HG03354 (cell line): ENCODE data around the gene EEF1E1.
"Not testable (repeated sequence)": the region's sequence is repeated elsewhere in the genome, so short reads cannot be mapped to it uniquely, and the experiment has no call there.

Experiments
- ATAC-seq: cut with Tn5 transposase; IDR thresholded peaks from one replicate; pipeline ENCODE4 v1.9.1; 2021; ENCODE audit warnings: mild to moderate bottlenecking; ENCODE audit not compliant: unreplicated experiment, poor library complexity, severe bottlenecking

The EEF1E1 gene

DNA sequence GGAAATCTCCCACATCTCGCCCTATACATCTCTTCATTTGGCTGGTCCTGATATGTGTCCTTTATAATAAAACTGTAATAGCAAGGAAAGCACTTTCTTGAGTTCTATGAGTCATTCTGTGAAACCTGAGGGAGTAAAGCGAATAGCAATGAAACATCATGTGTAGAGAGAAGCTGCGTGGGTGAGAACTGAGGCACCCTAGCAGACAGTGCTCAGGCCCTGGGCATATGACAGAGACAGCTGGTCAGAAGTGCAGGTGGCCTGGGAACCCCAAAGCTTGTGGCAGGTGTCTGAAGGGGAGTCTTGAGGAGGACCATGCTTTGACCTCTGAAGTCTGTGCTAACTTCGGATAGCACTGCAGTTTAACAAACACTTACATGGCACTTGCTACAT, 36.8 kb downstream of the EEF1E1 start:
- ATAC-seq, result peak; percentile 23

GRCh38 chr6:8064638-8065518, 37.5 kb downstream of the EEF1E1 start:
- no peak for ATAC-seq

DNA sequence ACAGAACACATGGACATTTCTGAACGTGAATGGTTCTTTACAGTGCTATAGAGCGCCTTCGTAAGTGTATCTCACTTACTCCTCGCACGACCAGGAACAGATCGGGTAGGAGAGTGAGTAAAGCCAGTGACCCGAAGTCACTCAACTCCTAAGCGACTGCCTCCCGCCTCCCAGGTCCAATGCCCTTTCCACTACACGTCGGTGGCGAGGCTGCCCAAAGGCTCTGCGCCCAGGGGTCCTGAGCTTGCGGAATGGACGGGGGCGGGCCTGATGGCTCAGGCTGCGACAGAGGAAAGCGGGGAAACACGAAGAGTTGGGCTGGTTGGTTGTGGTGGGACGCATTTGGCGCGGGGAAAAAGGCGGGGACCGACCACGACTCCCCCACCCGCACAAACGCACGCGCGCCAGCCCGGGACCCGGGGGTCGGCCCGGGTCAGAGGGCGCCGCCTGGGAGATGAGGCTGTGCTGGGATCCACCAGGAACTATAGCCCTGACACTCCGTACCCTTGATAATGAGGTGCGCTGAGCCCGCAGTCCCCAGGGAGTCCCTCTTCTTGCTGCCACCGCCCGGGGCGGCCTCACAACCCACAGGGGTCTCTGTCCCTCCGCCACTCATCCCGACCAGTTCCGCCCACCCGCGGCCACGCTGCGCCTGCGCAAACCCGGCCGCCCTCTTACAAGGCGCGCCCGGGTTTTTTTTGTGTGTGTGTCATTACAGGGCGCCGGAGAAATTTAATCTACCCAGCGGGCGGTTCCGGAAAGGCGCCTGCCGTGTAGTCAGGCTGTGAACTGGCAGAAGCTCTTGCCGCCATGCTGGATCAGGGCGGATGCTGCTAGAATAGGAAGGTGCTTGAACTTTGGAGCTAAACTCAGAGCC, 38.3 kb downstream of the EEF1E1 start, which contains the start of gene BLOC1S5:
BLOC1S5 (minus strand) TSS at position 629 of the 877 bp plus-strand sequence; CDS start at position 616, 13 bp downstream.
- peak; percentile 92 for ATAC-seq

DNA sequence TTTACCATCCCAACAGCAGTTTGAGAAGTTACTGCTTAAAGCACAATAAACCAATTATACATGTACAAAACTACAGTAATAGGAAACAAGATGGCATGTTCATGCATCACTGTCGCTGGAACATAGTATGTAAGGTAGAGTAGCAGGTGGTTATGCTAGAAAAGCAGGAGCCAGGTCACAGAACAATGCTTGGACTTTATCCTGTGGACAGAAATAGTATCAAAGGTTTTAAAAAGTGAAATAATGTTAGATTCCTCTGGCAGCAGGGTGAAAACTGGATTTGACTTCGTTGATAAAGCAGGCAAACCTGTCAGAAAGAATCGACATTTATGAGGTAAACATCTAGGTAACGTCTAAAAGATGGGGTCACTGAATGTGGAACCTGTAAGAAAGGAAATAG, 40.6 kb downstream of the EEF1E1 start:
- no peak for ATAC-seq

- ATAC-seq, result no peak
Measured at GRCh38 chr6:8060346-8060745, 42.0 kb downstream of the EEF1E1 start.

DNA sequence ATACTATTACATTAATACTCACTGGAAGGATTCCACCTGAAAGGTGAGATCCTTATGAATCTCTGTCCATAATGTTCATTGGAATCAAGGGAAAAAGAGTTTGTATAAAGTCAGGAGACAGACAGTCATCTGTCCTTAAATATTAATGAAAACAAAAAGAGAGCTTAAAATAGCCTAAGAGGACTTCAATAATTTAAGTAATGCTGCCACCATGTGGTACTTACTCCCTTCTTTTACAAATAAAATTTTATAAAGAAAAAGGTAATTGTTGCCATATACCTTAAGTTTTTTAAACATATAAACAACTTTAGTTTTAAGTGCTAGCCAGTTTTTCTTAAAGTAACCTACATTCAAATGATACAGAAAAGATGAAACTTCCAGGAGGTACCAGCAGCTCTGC, 43.2 kb downstream of the EEF1E1 start:
- ATAC-seq, result no peak

- ATAC-seq, result no peak
Measured at GRCh38 chr6:8057793-8058192, 44.6 kb downstream of the EEF1E1 start.

DNA sequence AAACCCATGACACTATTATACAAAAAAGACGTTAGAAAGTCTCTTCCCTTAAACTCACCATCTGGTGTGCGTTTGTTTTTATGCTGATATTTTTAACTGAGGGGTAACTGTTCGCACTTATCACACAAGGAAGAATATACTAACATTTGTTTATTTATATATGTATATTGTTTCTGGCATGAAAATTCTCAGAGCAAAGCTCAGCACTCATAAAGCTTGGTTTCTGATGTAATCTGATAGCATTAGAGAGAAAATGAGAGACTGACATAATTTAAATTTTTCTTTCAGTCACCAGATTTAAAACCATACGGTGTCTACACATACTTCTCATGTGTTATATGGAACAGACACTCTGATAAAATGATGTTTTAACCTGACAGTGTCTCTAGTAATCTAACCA, 45.1 kb downstream of the EEF1E1 start:
- ATAC-seq, result no peak

GRCh38 chr6:8054276-8054675, 48.1 kb downstream of the EEF1E1 start:
- ATAC-seq, result no peak

DNA sequence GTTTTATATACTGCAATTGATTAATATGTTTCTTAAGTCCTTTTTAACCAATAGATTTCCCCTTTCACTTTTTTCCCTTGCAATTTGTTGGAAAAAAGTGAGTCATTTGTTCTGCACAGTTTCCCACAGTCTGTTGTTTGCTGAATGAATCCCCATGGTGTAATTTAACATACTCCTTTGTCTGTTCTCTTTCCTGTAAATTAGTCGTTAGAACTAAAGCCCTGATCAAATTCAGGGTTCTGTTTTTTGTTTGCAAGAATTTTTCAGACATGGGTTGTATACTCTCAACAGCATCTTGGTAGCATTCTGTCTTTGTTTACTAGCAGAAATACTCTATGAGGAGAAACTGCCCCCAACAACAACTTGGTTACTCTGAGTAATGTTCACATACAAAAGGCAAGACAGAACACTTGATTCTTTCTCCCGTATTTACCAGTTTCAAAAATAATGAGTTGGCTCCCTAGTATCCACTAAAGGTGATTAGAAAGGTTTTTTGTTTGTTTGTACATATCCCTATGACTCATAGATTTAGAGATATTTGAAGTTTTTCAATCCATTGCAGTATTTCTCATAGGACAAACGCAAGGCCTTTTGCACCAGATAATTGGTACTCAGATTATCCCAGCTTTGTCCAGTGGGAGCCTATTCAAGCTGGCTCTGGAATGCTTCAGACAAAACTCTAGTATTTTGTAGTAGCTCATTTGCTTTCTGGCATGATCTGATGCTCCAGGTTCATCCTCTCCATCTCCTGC, 54.6 kb downstream of the EEF1E1 start:
- ATAC-seq, result no peak

DNA sequence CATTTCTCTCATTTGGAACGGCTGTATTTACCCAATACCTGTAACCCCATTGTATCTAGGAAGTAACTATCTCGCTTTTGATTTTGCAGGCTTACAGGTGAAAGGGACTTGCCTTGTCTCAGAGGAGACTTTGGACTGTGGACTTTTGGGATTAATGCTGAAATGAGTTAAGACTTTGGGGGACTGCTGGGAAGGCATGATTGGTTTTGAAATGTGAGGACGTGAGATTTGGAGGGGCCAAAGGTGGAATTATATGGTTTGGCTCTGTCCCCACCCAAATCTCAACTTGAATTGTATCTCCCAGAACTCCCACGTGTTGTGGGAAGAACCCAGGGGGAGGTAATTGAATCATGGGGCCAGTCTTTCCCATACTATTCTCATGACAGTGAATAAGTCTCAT, 56.6 kb downstream of the EEF1E1 start:
- ATAC-seq, result not testable (repeated sequence)

DNA sequence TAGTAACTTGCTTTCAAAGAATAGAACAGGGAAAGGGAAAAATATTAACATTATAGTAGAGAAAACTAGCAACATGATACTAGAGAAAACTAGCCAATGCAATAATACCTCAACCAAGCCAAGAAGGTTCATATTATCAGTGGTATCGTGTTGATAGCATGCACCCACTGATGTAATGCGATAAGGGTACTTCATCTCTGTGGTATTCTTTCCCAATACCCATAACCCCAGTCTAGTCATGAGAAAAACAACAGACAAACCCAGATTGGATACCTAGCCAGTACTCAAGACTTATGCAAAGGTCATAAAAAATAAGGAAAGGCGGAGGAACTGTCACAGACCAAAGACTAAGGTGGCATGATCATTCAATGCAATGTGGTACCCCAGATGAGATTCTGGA, 59.1 kb downstream of the EEF1E1 start:
- ATAC-seq, result no peak

DNA sequence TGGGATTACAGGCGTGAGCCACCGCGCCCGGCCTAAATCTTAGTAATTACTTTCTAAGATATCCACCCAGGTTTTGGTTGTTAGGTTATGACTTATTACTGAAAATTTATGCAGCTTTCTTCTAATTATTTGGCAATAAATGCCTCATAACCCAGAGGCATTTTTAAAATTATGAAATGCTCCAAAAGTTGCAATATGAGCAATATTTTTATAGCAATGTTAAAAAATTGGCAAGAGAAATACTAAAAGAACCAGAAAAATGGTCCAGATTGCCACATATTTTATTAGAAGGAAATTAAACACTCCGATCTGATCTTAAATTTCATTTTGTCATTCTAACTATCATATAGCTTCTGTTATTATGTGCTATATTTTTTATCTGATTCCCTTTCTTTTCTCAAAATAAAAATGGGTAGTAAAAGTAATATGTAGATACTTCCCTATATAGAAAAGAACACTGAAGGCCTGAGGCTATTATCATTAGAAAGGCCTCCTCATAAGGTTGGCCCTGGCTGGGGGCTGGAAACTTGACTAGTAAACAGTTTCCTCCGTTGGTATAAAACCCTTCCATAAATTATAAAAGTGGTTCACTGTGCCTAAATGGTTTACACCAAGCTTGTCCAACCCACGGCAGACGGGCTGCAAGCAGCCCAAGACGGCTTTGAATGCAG, 60.3 kb downstream of the EEF1E1 start:
- ATAC-seq, result no peak

DNA sequence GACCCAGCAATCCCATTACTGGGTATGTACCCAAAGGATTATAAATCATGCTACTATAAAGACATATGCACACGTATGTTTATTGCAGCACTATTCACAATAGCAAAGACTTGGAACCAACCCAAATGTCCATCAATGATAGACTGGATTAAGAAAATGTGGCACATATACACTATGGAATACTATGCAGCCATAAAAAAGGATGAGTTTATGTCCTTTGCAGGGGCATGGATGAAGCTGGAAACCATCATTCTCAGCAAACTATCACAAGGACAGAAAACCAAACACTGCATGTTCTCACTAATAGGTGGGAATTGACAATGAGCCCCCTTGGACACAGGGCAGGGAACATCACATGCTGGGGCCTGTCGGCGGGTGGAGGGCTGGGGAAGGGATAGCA, 68.2 kb downstream of the EEF1E1 start:
- ATAC-seq, result not testable (repeated sequence)

- ATAC-seq, result no peak
Measured at GRCh38 chr6:8030920-8031319, 71.4 kb downstream of the EEF1E1 start.
